Body of pancreas (tissue), 4 donors: ENCODE results near the gene LTB.

ENCODE experiments used
- CTCF ChIP-seq, 7 experiments: fragments of 450-650 bp in 4 of 7; fragments of 200-600 bp in 3 of 7; sonication (generic) in 3 of 7; IDR thresholded peaks; one replicate each; pipeline ENCODE4 v1.5.1; 2016 to 2019; ENCODE audit warnings: antibody characterized with exemption in 7 of 7
- POLR2A ChIP-seq, 3 donors: fragments of 450-650 bp; IDR thresholded peaks; one replicate each; pipeline ENCODE4 v1.6.1; 2016; ENCODE audit warnings: antibody characterized with exemption in 3 of 3, mild to moderate bottlenecking in 2 of 3

- TF ChIP-seq CTCF (IDR thresholded peaks at IDR 0.05): no peak
- TF ChIP-seq POLR2A (IDR thresholded peaks at IDR 0.05): no peak
These were observed 2.4 kb downstream of the LTB start for GRCh38 chr6:31579546-31580437.
